B cell (primary cell): Measurements from ENCODE around the gene CD300LD. TPM values are rescaled to one million over a fixed set of nuclear protein-coding genes. Genes with fewer than 3 reads are reported as not detected.

Experiments
- ATAC-seq: fragments of 200-7000 bp; cut with Tn5 transposase; one replicate; pipeline ENCODE4 v1.10.0; 2021; ENCODE audit warnings: low read depth, mild to moderate bottlenecking, moderate number of reproducible peaks, moderate library complexity
- CTCF ChIA-PET: fragments of 350-600 bp; sonication (Branson Sonifier 250); formaldehyde crosslinking; loops from one replicate; lab custom pipeline; 2021; ENCODE audit warnings: antibody characterized with exemption, inconsistent platforms; lab: Charles Lee
- POLR2A ChIA-PET: fragments of 350-600 bp; sonication (Branson Sonifier 250); formaldehyde crosslinking; loops from one replicate; lab custom pipeline; 2021; ENCODE audit warnings: antibody characterized with exemption; lab: Charles Lee
- DNase-seq: peaks from one replicate; pipeline ENCODE4 v3.0.0; 2013
- H2AFZ ChIP-seq: 2 replicates; pipeline ENCODE4 v1.6.1; 2012; ENCODE audit warnings: mild to moderate bottlenecking, low read depth, low read length; ENCODE audit not compliant: insufficient read depth, poor library complexity, severe bottlenecking
- H3K27ac ChIP-seq, 2 donors: 1 replicate in 1 of 2; 2 replicates in 1 of 2; pipeline ENCODE4 v1.5.1; 2012 to 2013; ENCODE audit warnings: low read length in 2 of 2, mild to moderate bottlenecking in 2 of 2, moderate library complexity in 1 of 2
- H3K27me3 ChIP-seq, 4 experiments: fragments of 200-600 bp in 1 of 4; sonication (generic) in 1 of 4; replicated peaks in 1 of 4; 1 replicate in 2 of 4; 2 replicates in 2 of 4; pipeline versions ENCODE4 v1.6.1 to v1.7.0; 2013 to 2016; ENCODE audit warnings: low read length in 3 of 4, mild to moderate bottlenecking in 2 of 4, mixed read lengths in 1 of 4, moderate library complexity in 1 of 4; ENCODE audit not compliant: insufficient read depth in 4 of 4, control insufficient read depth in 3 of 4; ENCODE audit errors: control extremely low read depth in 1 of 4
- H3K36me3 ChIP-seq, 2 experiments: replicated peaks in 1 of 2; 1 replicate in 1 of 2; 2 replicates in 1 of 2; pipeline versions ENCODE4 v1.6.1 to v1.7.1; 2013; ENCODE audit warnings: low read length in 1 of 2; ENCODE audit not compliant: insufficient read depth in 2 of 2, control insufficient read depth in 1 of 2; ENCODE audit errors: control extremely low read depth in 1 of 2, extremely low read depth in 1 of 2
- H3K4me1 ChIP-seq, 2 donors: fragments of 200-600 bp in 1 of 2; sonication (generic) in 1 of 2; 1 replicate in 1 of 2; 2 replicates in 1 of 2; pipeline versions ENCODE4 v1.5.1 to v1.6.1; 2013 to 2017; ENCODE audit warnings: low read length in 2 of 2; ENCODE audit not compliant: control insufficient read depth in 2 of 2, insufficient read depth in 2 of 2
- H3K4me2 ChIP-seq: replicated peaks from 2 replicates; pipeline ENCODE3; 2012; ENCODE audit warnings: mild to moderate bottlenecking, low read depth, low read length; ENCODE audit not compliant: poor library complexity, severe bottlenecking
- H3K4me3 ChIP-seq, 5 experiments: fragments of 200-600 bp in 1 of 5; sonication (generic) in 1 of 5; 1 replicate in 3 of 5; 2 replicates in 2 of 5; pipeline versions ENCODE4 v1.5.1 to v1.7.0; 2011 to 2016; ENCODE audit warnings: low read length in 4 of 5, mild to moderate bottlenecking in 4 of 5, low read depth in 2 of 5, control low read depth in 1 of 5, moderate library complexity in 1 of 5; ENCODE audit not compliant: insufficient read depth in 1 of 5; ENCODE audit errors: control extremely low read depth in 1 of 5, extremely low read depth in 1 of 5
- H3K79me2 ChIP-seq: fragments of 200-600 bp; sonication (generic); one replicate; pipeline ENCODE4 v1.6.0; 2016; ENCODE audit warnings: low read length; ENCODE audit not compliant: control insufficient read depth, insufficient read depth
- H3K9ac ChIP-seq: fragments of 200-600 bp; sonication (generic); 2 replicates; pipeline ENCODE4 v1.6.1; 2017; ENCODE audit warnings: mild to moderate bottlenecking, low read length, moderate library complexity
- H3K9me3 ChIP-seq, 3 donors: one replicate each; pipeline versions ENCODE4 v1.6.1 to v1.7.1; 2013; ENCODE audit warnings: low read length in 2 of 3; ENCODE audit not compliant: control insufficient read depth in 2 of 3, insufficient read depth in 1 of 3; ENCODE audit errors: control extremely low read depth in 1 of 3
- H4K20me1 ChIP-seq: 2 replicates; pipeline ENCODE4 v1.6.0; 2012; ENCODE audit warnings: mild to moderate bottlenecking, low read length; ENCODE audit not compliant: insufficient read depth, control insufficient read depth, poor library complexity, severe bottlenecking
- H3K27ac Mint-ChIP-seq: one replicate; pipeline ENCODE4 v1.8.0; 2021; ENCODE audit warnings: mixed read lengths
- H3K27me3 Mint-ChIP-seq: one replicate; pipeline ENCODE4 v1.8.0; 2021; ENCODE audit warnings: mixed read lengths
- H3K4me1 Mint-ChIP-seq: one replicate; pipeline ENCODE4 v1.8.0; 2021; ENCODE audit warnings: mixed read lengths
- H3K4me3 Mint-ChIP-seq: one replicate; pipeline ENCODE4 v1.8.0; 2021; ENCODE audit warnings: mixed read lengths
- H3K9me3 Mint-ChIP-seq: one replicate; pipeline ENCODE4 v1.8.0; 2022; ENCODE audit warnings: mixed read lengths; ENCODE audit not compliant: insufficient read depth
- CTCF ChIP-seq: fragments of 200-600 bp; IDR thresholded peaks from one replicate; pipeline ENCODE4 v1.8.0; 2022; ENCODE audit warnings: antibody characterized with exemption, mild to moderate bottlenecking
- EZH2 ChIP-seq: IDR thresholded peaks from 2 replicates; pipeline ENCODE4 v1.6.1; 2012; ENCODE audit warnings: borderline replicate concordance, low read depth, mild to moderate bottlenecking, moderate library complexity, low read length; ENCODE audit not compliant: insufficient read depth, poor library complexity, severe bottlenecking
- WGBS: methylation state at CpG from one replicate; pipeline ENCODE4 v1.1.5; 2013; ENCODE audit warnings: missing lambda C conversion rate; ENCODE audit not compliant: insufficient coverage; 5-methylcytosine and 5-hydroxymethylcytosine counted together
- intact Hi-C: fragments of 100-400 bp; cut with micrococcal nuclease; formaldehyde crosslinking; loops from one replicate; pipeline ENCODE4 v1.10.0; 2022
- polyA plus RNA-seq: library from polyadenylated mRNA; depleted of rRNA; stranded (reverse); fragments of >200 nt; gene quantifications from 2 replicates; pipeline ENCODE4 v1.2.3, GENCODE V29; 2012
- total RNA-seq, 2 donors: library from RNA; stranded (reverse); fragments of 120-200 nt in 1 of 2; gene quantifications; 1 replicate in 1 of 2; 2 replicates in 1 of 2; pipeline versions ENCODE4 v1.2.3 to v1.2.4, GENCODE V29; 2013 to 2022

Gene CD300LD
- total and polyA plus RNA-seq, 2 donors (not counting 1 experiment from before 2014, with no cell fraction given): not detected

GRCh38 chr17:74585711-74586110 lies 6.4 kb downstream of the CD300LD start:
- Histone ChIP-seq H3K27ac (no peak overlapping the region), H2AFZ (no peak overlapping the region), H3K4me3 (no peak overlapping the region), H3K4me2 (no peak overlapping the region), H3K27me3 (peaks cover 0 to 11% (median 0%) of the 10 kb centered on the region in 4 experiments), H4K20me1 (no peaks in the 10 kb centered on the region), H3K9ac (no peak overlapping the region), H3K79me2 (no peaks in the 10 kb centered on the region), H3K4me1 (no peaks in the 10 kb centered on the region), H3K9me3 (peaks cover 0 to 11% (median 4%) of the 10 kb centered on the region in 3 donors), H3K36me3 (no peaks in the 10 kb centered on the region)
- POLR2A ChIA-PET: no interaction called here
- Mint-ChIP-seq H3K9me3 (no peaks in the 10 kb centered on the region), H3K27ac (no peak overlapping the region), H3K4me3 (no peak overlapping the region), H3K4me1 (no peaks in the 10 kb centered on the region), H3K27me3 (peaks cover 34% of the 10 kb centered on the region)
- DNase-seq: no peak
- no peak for ATAC-seq
- intact Hi-C loops: no loop called here
- 100% methylated on average over 2 of the region's 5 CpGs for WGBS
- TF ChIP-seq CTCF (no peak), EZH2 (no peak)
- CTCF ChIA-PET: no interaction called here

- intact Hi-C loops: no loop called here
- H3K4me1 ChIP-seq: peaks cover 0 to 5% of the 10 kb centered on the region in 2 donors
- WGBS: 90% methylated on average over 14 of the region's 14 CpGs
- DNase-seq (no peak), ATAC-seq (no peak)
- Mint-ChIP-seq H3K4me1 (no peaks in the 10 kb centered on the region), H3K27me3 (peaks cover 30% of the 10 kb centered on the region), H3K9me3 (no peaks in the 10 kb centered on the region), H3K4me3 (no peak overlapping the region), H3K27ac (no peak overlapping the region)
- no peaks in the 10 kb centered on the region for H4K20me1 ChIP-seq
- H3K9ac ChIP-seq: no peak overlapping the region
- peaks cover 0 to 11% (median 4%) of the 10 kb centered on the region in 3 donors for H3K9me3 ChIP-seq
- no peak overlapping the region for H3K4me2 ChIP-seq
- H3K27ac ChIP-seq: no peak overlapping the region
- H3K36me3 ChIP-seq: no peaks in the 10 kb centered on the region
- H2AFZ ChIP-seq: no peak overlapping the region
- ChIA-PET CTCF (interaction anchor here (1.7 kb wide), 1 partner anchor 73 kb away, joined by 4 read pairs; no protein-coding TSS in a partner anchor), POLR2A (no interaction called here)
- TF ChIP-seq EZH2 (no peak), CTCF (no peak)
- H3K79me2 ChIP-seq: no peaks in the 10 kb centered on the region
- no peak overlapping the region for H3K4me3 ChIP-seq
- H3K27me3 ChIP-seq: peaks cover 0 to 11% (median 0%) of the 10 kb centered on the region in 4 experiments
These were observed 7.6 kb downstream of the CD300LD start for GRCh38 chr17:74584292-74585060.
